Tibial nerve (tissue), 4 donors: ENCODE measurements around the gene NUDT11. TPM values are rescaled to one million over a fixed set of nuclear protein-coding genes. Genes with fewer than 3 reads are reported as not detected.
"Not testable (repeated sequence)": the region's sequence is repeated elsewhere in the genome, so short reads cannot be mapped to it uniquely, and the experiment has no call there.

ENCODE experiments used
- DNase-seq, 2 donors: peaks; one replicate each; pipeline ENCODE4 v3.0.0-alpha.2; 2019; ENCODE audit warnings: low spot score in 2 of 2
- H3K27ac ChIP-seq, 4 donors: fragments of 200-600 bp; sonication (generic) in 3 of 4; one replicate each; pipeline ENCODE4 v1.5.1; 2017 to 2019; ENCODE audit warnings: mild to moderate bottlenecking in 1 of 4
- H3K27me3 ChIP-seq, 2 donors: fragments of 200-600 bp; sonication (generic) in 1 of 2; one replicate each; pipeline versions ENCODE4 v1.5.1 to v1.6.0; 2017 to 2019
- H3K36me3 ChIP-seq, 3 donors: fragments of 200-600 bp; sonication (generic); one replicate each; pipeline ENCODE4 v1.5.1; 2018 to 2019
- H3K4me1 ChIP-seq, 4 donors: fragments of 200-600 bp; sonication (generic) in 3 of 4; one replicate each; pipeline ENCODE4 v1.5.1; 2017 to 2019
- H3K4me3 ChIP-seq, 4 donors: fragments of 200-600 bp; sonication (generic) in 3 of 4; one replicate each; pipeline ENCODE4 v1.5.1; 2017 to 2019; ENCODE audit warnings: mild to moderate bottlenecking in 1 of 4, moderate library complexity in 1 of 4
- H3K9me3 ChIP-seq, 4 donors: fragments of 200-600 bp; sonication (generic) in 3 of 4; one replicate each; pipeline ENCODE4 v1.5.1; 2017 to 2019
- EP300 ChIP-seq, 2 donors: sonication (generic); formaldehyde crosslinking; IDR thresholded peaks; one replicate each; pipeline ENCODE4 v1.6.1; 2017; ENCODE audit warnings: antibody characterized with exemption in 2 of 2, mild to moderate bottlenecking in 1 of 2
- POLR2A ChIP-seq, 2 donors: fragments of 450-650 bp; IDR thresholded peaks; one replicate each; pipeline ENCODE4 v1.6.1; 2017; ENCODE audit warnings: antibody characterized with exemption in 2 of 2, mild to moderate bottlenecking in 2 of 2, moderate library complexity in 2 of 2
- WGBS, 2 donors: methylation state at CpG; one replicate each; pipeline ENCODE4 v1.1.5; 2018; 5-methylcytosine and 5-hydroxymethylcytosine counted together
- total RNA-seq, 4 donors: library from RNA; depleted of rRNA; stranded (reverse); fragments of >200 nt; gene quantifications; one replicate each; pipeline ENCODE4 v1.1.0, GENCODE V29; 2016
- TF ChIP-seq, protein P1 (sequence below), 5 experiments: fragments of 200-600 bp in 3 of 5; fragments of 450-650 bp in 2 of 5; sonication (generic) in 3 of 5; IDR thresholded peaks; one replicate each; pipeline ENCODE4 v1.5.1; 2016 to 2019; ENCODE audit warnings: antibody characterized with exemption in 5 of 5, mild to moderate bottlenecking in 3 of 5, moderate library complexity in 2 of 5

NUDT11 gene
- total RNA-seq = 1 to 10 TPM in 3 of 4 donors, under 1 TPM in 1; 0.39 to 2.6 (median 1.8) TPM

DNA sequence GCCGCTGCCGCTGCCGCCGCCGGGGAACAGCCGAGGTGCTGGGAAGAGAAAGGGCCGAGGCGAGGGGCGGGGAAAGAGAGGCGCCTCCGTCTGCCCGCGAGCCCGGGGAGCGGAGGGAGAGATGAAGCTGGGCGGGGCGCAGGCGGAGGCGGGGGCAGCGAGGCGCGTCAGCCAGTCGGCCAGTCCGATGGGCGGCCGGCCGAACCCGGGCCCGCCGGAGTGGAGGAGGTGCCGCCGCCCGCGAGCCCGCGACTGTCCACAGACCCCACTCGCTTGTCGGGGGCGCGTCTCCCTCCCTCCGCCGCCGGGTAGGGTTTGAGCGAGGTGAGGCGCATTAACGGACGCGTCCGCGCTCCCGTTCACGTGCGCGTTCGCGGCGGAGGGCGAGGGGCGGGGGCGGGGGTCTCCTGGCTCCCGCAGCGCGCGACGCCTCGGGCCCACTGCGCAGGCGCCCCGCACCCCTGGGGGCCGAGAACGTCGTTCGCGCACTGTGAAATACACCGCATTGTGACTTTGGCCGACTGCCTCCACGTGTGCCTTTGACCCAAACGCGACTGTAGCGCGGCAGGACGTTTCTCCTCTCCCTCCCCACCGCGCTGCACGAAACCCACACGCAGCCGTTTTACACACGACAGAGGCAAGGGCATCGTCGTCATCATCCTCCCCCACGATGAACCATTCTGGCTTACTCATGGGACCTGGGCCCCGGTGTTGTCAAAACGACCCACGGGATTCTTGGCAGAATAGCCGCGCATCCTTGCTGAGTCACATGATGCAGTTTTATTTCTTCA is at the start of gene NUDT11:
TSS of gene NUDT11 (minus strand) at position 92 of the 791 bp plus-strand sequence. CDS start 148 bp downstream, outside the sequence.
- TF ChIP-seq POLR2A (IDR thresholded peaks at IDR 0.05) (no peak), EP300 (IDR thresholded peaks at IDR 0.05) (no peak)
- TF ChIP-seq, protein P1, sequence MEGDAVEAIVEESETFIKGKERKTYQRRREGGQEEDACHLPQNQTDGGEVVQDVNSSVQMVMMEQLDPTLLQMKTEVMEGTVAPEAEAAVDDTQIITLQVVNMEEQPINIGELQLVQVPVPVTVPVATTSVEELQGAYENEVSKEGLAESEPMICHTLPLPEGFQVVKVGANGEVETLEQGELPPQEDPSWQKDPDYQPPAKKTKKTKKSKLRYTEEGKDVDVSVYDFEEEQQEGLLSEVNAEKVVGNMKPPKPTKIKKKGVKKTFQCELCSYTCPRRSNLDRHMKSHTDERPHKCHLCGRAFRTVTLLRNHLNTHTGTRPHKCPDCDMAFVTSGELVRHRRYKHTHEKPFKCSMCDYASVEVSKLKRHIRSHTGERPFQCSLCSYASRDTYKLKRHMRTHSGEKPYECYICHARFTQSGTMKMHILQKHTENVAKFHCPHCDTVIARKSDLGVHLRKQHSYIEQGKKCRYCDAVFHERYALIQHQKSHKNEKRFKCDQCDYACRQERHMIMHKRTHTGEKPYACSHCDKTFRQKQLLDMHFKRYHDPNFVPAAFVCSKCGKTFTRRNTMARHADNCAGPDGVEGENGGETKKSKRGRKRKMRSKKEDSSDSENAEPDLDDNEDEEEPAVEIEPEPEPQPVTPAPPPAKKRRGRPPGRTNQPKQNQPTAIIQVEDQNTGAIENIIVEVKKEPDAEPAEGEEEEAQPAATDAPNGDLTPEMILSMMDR (IDR thresholded peaks at IDR 0.05) = no peak
- no peaks in the 10 kb centered on the region for H3K4me1 ChIP-seq
- H3K27ac ChIP-seq = peak within 1 kb of the TSS in 1 of 4 donors; percentile 29
- H3K36me3 ChIP-seq = no peaks in the 10 kb centered on the region
- H3K27me3 ChIP-seq = peaks cover 0 to 20% of the 10 kb centered on the region in 2 donors
- whole genome bisulfite sequencing, 2 donors = 3 to 46% methylated on average over 12 to 55 of the region's 96 CpGs
- H3K4me3 ChIP-seq = peak within 1 kb of the TSS; percentile 27 to 68 (median 42)
- peak; percentile 15 to 18 for DNase-seq
- H3K9me3 ChIP-seq = no peaks in the 10 kb centered on the region

DNA sequence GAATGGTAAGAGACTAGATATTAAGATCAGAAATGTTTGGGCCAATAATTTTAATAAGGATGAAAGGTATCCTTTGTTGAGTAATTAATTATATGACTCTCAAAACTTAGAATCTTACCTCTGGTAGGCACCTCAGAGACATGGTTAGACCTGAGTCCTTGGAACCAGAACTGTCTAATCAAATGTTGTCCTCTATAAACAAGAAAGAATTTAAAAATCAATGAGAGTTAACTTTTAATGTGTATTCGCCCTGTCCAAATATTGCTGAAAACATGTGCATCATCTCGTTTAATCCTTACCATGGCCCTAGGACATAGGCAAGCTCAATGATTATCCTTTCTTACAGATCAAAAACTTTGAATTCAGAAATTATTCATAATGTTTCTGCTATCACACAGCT is 24.0 kb upstream of the NUDT11 start:
- TF ChIP-seq EP300 (IDR thresholded peaks at IDR 0.05) = no peak
- TF ChIP-seq POLR2A (IDR thresholded peaks at IDR 0.05) = no peak
- TF ChIP-seq, protein P1 (IDR thresholded peaks at IDR 0.05) = no peak
- Histone ChIP-seq H3K4me3 (no peak overlapping the region), H3K27ac (no peak overlapping the region), H3K9me3 (no peaks in the 10 kb centered on the region), H3K4me1 (no peaks in the 10 kb centered on the region), H3K27me3 (peaks cover 0 to 8% of the 10 kb centered on the region in 2 donors), H3K36me3 (no peaks in the 10 kb centered on the region)
- DNase-seq = no peak
- 75 to 89% methylated on average over 2 of the region's 2 CpGs for WGBS, 2 donors

DNA sequence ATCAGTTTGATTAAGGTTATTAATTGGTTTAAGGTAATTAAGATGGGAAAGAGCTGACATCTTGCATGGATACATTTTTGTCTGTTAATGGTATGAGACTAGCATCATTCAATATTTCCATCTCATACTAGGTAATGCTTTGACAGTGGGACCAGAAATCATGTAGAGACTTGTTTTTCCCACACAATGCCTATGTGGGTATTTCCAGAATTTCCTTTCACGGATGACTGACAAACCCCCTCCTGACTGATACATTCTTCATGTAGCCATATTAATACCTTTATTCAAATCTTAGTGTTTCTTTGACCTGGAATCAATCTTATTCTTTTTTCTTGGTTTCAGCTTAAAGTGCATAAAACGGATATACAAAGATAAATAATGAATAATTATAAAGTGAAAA is 22.7 kb upstream of the NUDT11 start:
- H3K9me3 ChIP-seq, H3K4me1 ChIP-seq, DNase-seq, H3K36me3 ChIP-seq, H3K27ac ChIP-seq, H3K4me3 ChIP-seq, H3K27me3 ChIP-seq: not testable (repeated sequence)
- 49 to 60% methylated on average over 2 of the region's 2 CpGs for WGBS, 2 donors

DNA sequence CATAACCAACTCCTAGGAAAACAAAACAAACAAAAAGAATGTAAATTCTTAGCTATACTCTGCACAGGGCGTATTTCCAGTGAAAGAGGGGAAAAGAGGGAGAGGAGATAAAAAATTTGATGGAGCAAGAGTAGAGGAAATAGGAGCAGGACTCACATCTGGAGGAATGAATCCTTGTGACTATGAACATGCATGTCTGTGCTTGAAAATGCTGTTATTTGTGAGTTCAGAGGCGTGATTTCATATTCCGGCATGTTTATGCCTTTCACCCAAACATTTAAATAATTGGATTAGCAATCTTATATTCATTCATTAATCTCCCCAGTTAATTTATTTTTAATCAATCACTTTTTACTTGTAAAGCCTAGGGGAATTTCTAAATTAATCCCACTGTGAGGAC is 11.2 kb upstream of the NUDT11 start:
- no peak overlapping the region for H3K4me3 ChIP-seq
- H3K27me3 ChIP-seq = no peaks in the 10 kb centered on the region
- no peaks in the 10 kb centered on the region for H3K9me3 ChIP-seq
- no peak for DNase-seq
- no peaks in the 10 kb centered on the region for H3K36me3 ChIP-seq
- no peak overlapping the region for H3K27ac ChIP-seq
- TF ChIP-seq EP300 (IDR thresholded peaks at IDR 0.05) (no peak), POLR2A (IDR thresholded peaks at IDR 0.05) (no peak)
- TF ChIP-seq, protein P1 (IDR thresholded peaks at IDR 0.05) = no peak
- WGBS, 2 donors = 80 to 88% methylated on average over 3 of the region's 3 CpGs
- H3K4me1 ChIP-seq = no peaks in the 10 kb centered on the region

DNA sequence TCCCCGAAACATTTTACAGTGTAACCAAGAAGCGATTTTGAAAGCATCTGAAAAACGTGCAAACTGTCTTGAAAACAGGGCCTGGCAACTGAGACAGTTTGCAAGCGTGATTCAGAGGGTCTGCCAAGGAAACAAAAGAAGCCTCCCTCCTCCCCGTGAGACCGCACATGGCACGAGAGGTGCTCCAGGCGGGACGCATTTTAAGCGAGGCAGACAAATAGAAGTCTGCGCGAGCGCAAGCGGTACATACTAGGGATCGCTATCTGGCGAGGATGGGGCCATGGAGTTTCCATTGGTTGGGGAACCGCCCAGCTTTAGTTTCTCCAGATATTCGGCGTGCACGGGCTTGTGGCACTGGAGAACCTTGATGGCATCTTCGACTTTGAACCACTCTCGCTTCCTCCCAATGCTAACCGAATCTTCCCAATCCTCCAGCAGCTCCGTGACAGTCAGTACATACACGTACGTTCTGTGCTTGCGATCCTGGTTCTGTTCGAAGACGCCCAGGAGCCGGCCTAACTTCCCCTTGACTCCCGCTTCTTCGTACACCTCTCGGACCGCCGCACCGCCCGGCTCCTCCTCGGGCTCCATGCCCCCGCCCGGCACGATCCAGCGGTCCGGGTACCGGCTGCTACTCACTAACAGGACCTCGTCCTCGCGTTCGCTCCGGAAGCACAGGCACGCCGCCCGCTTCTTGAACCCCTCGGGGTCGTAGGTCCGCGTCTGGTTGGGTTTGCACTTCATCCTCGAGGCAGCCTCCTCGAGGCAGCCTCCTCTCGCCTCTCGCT is 497 bp downstream of the NUDT11 start:
- not testable (repeated sequence) for H3K9me3 ChIP-seq, H3K4me1 ChIP-seq, DNase-seq, H3K36me3 ChIP-seq, H3K27ac ChIP-seq
- WGBS, 2 donors = 12 to 48% methylated on average over 3 to 49 of the region's 60 CpGs
- Histone ChIP-seq H3K4me3 (peak overlapping the region; percentile 27 to 68 (median 42)), H3K27me3 (peaks cover 0 to 24% of the 10 kb centered on the region in 2 donors)

DNA sequence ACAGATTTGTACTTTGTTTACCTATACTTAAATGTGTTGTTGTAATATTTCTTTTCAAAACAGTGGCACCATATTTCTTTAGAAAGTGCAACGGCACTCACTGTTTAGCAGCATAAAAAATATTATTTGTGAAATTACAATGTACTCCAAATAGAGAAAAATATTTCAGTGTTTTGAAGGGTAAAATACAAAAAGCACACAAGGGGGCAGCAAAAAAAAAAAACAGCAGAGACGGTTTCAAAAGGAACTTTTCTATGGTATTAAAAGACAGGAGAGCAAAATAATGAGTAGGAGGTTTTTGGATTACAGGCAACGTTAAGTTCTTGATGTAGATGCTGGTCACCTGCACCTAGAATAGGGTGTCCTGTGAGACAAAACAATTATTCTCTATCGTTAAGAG is 2.0 kb downstream of the NUDT11 start:
- peaks cover 0 to 27% of the 10 kb centered on the region in 2 donors for H3K27me3 ChIP-seq
- no peak overlapping the region for H3K4me3 ChIP-seq
- no peak for DNase-seq
- H3K36me3 ChIP-seq = no peaks in the 10 kb centered on the region
- TF ChIP-seq EP300 (IDR thresholded peaks at IDR 0.05) = no peak
- TF ChIP-seq, protein P1 (IDR thresholded peaks at IDR 0.05) = no peak
- H3K9me3 ChIP-seq = no peaks in the 10 kb centered on the region
- no peak overlapping the region for H3K27ac ChIP-seq
- no peaks in the 10 kb centered on the region for H3K4me1 ChIP-seq
- 29 to 44% methylated on average over 4 of the region's 4 CpGs for WGBS, 2 donors
